Stimulated activated effector memory CD8-positive, alpha-beta T cell treated with anti-CD3 and anti-CD28 coated beads, Interleukin-12 subunit alpha, Interleukin-12 subunit beta, amount 100 ng/mL, for 72 hours (primary cell): ENCODE data around the gene DDO.
A peak's percentile ranks its signal among the peaks of the same experiment; 100 is the strongest.
"Not testable (repeated sequence)": the region's sequence is repeated elsewhere in the genome, so short reads cannot be mapped to it uniquely, and the experiment has no call there.

ENCODE experiments used
- ATAC-seq: fragments of 150-1000 bp; cut with Tn5 transposase; 2 replicates; pipeline ENCODE4 v1.10.0; 2021
- DNase-seq, 2 donors: peaks; one replicate each; pipeline ENCODE4 v3.0.0; 2021 to 2022; ENCODE audit warnings: low spot score in 2 of 2
- H3K27ac Mint-ChIP-seq: one replicate; pipeline ENCODE4 v1.8.0; 2022; ENCODE audit warnings: mild to moderate bottlenecking, mixed read lengths
- H3K36me3 Mint-ChIP-seq: one replicate; pipeline ENCODE4 v1.8.0; 2022; ENCODE audit warnings: mild to moderate bottlenecking, mixed read lengths
- H3K4me1 Mint-ChIP-seq: one replicate; pipeline ENCODE4 v1.8.0; 2022; ENCODE audit warnings: mixed read lengths
- H3K4me3 Mint-ChIP-seq: one replicate; pipeline ENCODE4 v1.8.0; 2022; ENCODE audit warnings: mild to moderate bottlenecking, mixed read lengths
- H3K9me3 Mint-ChIP-seq: one replicate; pipeline ENCODE4 v1.8.0; 2022; ENCODE audit warnings: mixed read lengths

DDO gene

GRCh38 chr6:110415086-110415916 lies at the start of gene DDO:
Gene DDO, minus strand, starts transcription at chr6:110415575. Its CDS starts 2,113 bp downstream, at chr6:110413462.
- Mint-ChIP-seq H3K27ac (no peak within 1 kb of the TSS), H3K4me3 (no peak within 1 kb of the TSS), H3K4me1 (peaks cover 13% of the 10 kb centered on the region), H3K9me3 (no peaks in the 10 kb centered on the region), H3K36me3 (no peaks in the 10 kb centered on the region)
- DNase-seq (no peak), ATAC-seq (peak; percentile 29)

- no peaks in the 10 kb centered on the region for H3K4me1 Mint-ChIP-seq
- H3K27ac Mint-ChIP-seq = no peak overlapping the region
- ATAC-seq (no peak), DNase-seq (no peak)
- no peaks in the 10 kb centered on the region for H3K36me3 Mint-ChIP-seq
- H3K9me3 Mint-ChIP-seq = peaks cover 14% of the 10 kb centered on the region
- H3K4me3 Mint-ChIP-seq = no peak overlapping the region
Measured at GRCh38 chr6:110462884-110463481, 47.6 kb upstream of the DDO start.

GRCh38 chr6:110461376-110461775 lies 46.0 kb upstream of the DDO start:
- Mint-ChIP-seq H3K27ac (no peak overlapping the region), H3K36me3 (no peaks in the 10 kb centered on the region), H3K4me1 (no peaks in the 10 kb centered on the region), H3K4me3 (no peak overlapping the region), H3K9me3 (peaks cover 14% of the 10 kb centered on the region)
- no peak for ATAC-seq
- DNase-seq = no peak

GRCh38 chr6:110459137-110459536 lies 43.8 kb upstream of the DDO start:
- H3K4me1 Mint-ChIP-seq = no peaks in the 10 kb centered on the region
- peaks cover 12% of the 10 kb centered on the region for H3K9me3 Mint-ChIP-seq
- no peak overlapping the region for H3K27ac Mint-ChIP-seq
- DNase-seq (no peak), ATAC-seq (no peak)
- H3K4me3 Mint-ChIP-seq = no peak overlapping the region
- no peaks in the 10 kb centered on the region for H3K36me3 Mint-ChIP-seq

GRCh38 chr6:110458476-110458875 lies 43.1 kb upstream of the DDO start:
- H3K27ac Mint-ChIP-seq = no peak overlapping the region
- DNase-seq = no peak

GRCh38 chr6:110457567-110458175 lies 42.3 kb upstream of the DDO start:
- H3K4me3 Mint-ChIP-seq, DNase-seq, H3K27ac Mint-ChIP-seq, H3K36me3 Mint-ChIP-seq, H3K4me1 Mint-ChIP-seq, H3K9me3 Mint-ChIP-seq, ATAC-seq: not testable (repeated sequence)

More at GRCh38 chr6:110458476-110458875, 43.1 kb upstream of the DDO start:
- no peak overlapping the region for H3K4me3 Mint-ChIP-seq
- no peaks in the 10 kb centered on the region for H3K36me3 Mint-ChIP-seq
- H3K9me3 Mint-ChIP-seq = peaks cover 7% of the 10 kb centered on the region
- no peaks in the 10 kb centered on the region for H3K4me1 Mint-ChIP-seq
- ATAC-seq = no peak

- H3K36me3 Mint-ChIP-seq = no peaks in the 10 kb centered on the region
- no peak for DNase-seq
- no peak overlapping the region for H3K4me3 Mint-ChIP-seq
- H3K9me3 Mint-ChIP-seq = peaks cover 3% of the 10 kb centered on the region
- ATAC-seq = no peak
- H3K4me1 Mint-ChIP-seq = no peaks in the 10 kb centered on the region
- no peak overlapping the region for H3K27ac Mint-ChIP-seq
Measured at GRCh38 chr6:110456694-110457093, 41.3 kb upstream of the DDO start.

GRCh38 chr6:110449541-110449895 lies 34.1 kb upstream of the DDO start:
- no peaks in the 10 kb centered on the region for H3K36me3 Mint-ChIP-seq
- no peak overlapping the region for H3K27ac Mint-ChIP-seq
- no peaks in the 10 kb centered on the region for H3K9me3 Mint-ChIP-seq
- no peak for DNase-seq
- H3K4me1 Mint-ChIP-seq = no peaks in the 10 kb centered on the region
- ATAC-seq = no peak
- H3K4me3 Mint-ChIP-seq = no peak overlapping the region

- Mint-ChIP-seq H3K27ac (no peak overlapping the region), H3K36me3 (no peaks in the 10 kb centered on the region), H3K9me3 (no peaks in the 10 kb centered on the region), H3K4me3 (no peak overlapping the region), H3K4me1 (no peaks in the 10 kb centered on the region)
- DNase-seq = no peak
- ATAC-seq = no peak
Measured at GRCh38 chr6:110448846-110449540, 33.6 kb upstream of the DDO start.

- DNase-seq = no peak
- Mint-ChIP-seq H3K9me3 (no peaks in the 10 kb centered on the region), H3K27ac (no peak overlapping the region), H3K4me1 (no peaks in the 10 kb centered on the region), H3K4me3 (no peak overlapping the region), H3K36me3 (no peaks in the 10 kb centered on the region)
- no peak for ATAC-seq
Measured at GRCh38 chr6:110447761-110448160, 32.4 kb upstream of the DDO start.

GRCh38 chr6:110446405-110446804 lies 31.0 kb upstream of the DDO start:
- Mint-ChIP-seq H3K4me3 (no peak overlapping the region), H3K9me3 (no peaks in the 10 kb centered on the region), H3K4me1 (no peaks in the 10 kb centered on the region), H3K36me3 (no peaks in the 10 kb centered on the region), H3K27ac (no peak overlapping the region)
- DNase-seq (no peak), ATAC-seq (peak; percentile 50)

- Mint-ChIP-seq H3K4me3 (no peak overlapping the region), H3K36me3 (no peaks in the 10 kb centered on the region), H3K9me3 (no peaks in the 10 kb centered on the region), H3K4me1 (no peaks in the 10 kb centered on the region), H3K27ac (no peak overlapping the region)
- no peak for DNase-seq
- no peak for ATAC-seq
Measured at GRCh38 chr6:110440026-110440425, 24.7 kb upstream of the DDO start.

GRCh38 chr6:110439356-110439755 lies 24.0 kb upstream of the DDO start:
- no peak overlapping the region for H3K4me3 Mint-ChIP-seq
- H3K9me3 Mint-ChIP-seq = no peaks in the 10 kb centered on the region
- no peaks in the 10 kb centered on the region for H3K4me1 Mint-ChIP-seq
- ATAC-seq (no peak), DNase-seq (no peak)
- no peak overlapping the region for H3K27ac Mint-ChIP-seq
- H3K36me3 Mint-ChIP-seq = no peaks in the 10 kb centered on the region

- no peaks in the 10 kb centered on the region for H3K36me3 Mint-ChIP-seq
- no peak for ATAC-seq
- H3K4me1 Mint-ChIP-seq = no peaks in the 10 kb centered on the region
- H3K27ac Mint-ChIP-seq = no peak overlapping the region
- no peak for DNase-seq
- no peaks in the 10 kb centered on the region for H3K9me3 Mint-ChIP-seq
- no peak overlapping the region for H3K4me3 Mint-ChIP-seq
Measured at GRCh38 chr6:110434961-110435602, 19.7 kb upstream of the DDO start.

GRCh38 chr6:110432285-110432900 lies 17.0 kb upstream of the DDO start:
- H3K4me1 Mint-ChIP-seq = no peaks in the 10 kb centered on the region
- no peak for ATAC-seq
- no peak overlapping the region for H3K27ac Mint-ChIP-seq
- no peak for DNase-seq
- H3K36me3 Mint-ChIP-seq = no peaks in the 10 kb centered on the region
- H3K4me3 Mint-ChIP-seq = no peak overlapping the region
- no peaks in the 10 kb centered on the region for H3K9me3 Mint-ChIP-seq
